GM23338 (cell line): ENCODE data around the gene CPLX1.

Source experiments
- EZH2 ChIP-seq: fragments of 200-600 bp; sonication (generic); IDR thresholded peaks from one replicate; pipeline ENCODE4 v1.8.0; 2017; ENCODE audit warnings: antibody characterized with exemption, mild to moderate bottlenecking, low read depth; ENCODE audit not compliant: unreplicated experiment
- EZH2phosphoT487 ChIP-seq: fragments of 200-600 bp; sonication (generic); IDR thresholded peaks from one replicate; pipeline ENCODE4 v1.8.1; 2018; ENCODE audit warnings: antibody characterized with exemption; ENCODE audit not compliant: unreplicated experiment
- POLR2AphosphoS5 ChIP-seq: IDR thresholded peaks from 2 replicates; pipeline ENCODE4 v1.6.1; 2016; ENCODE audit warnings: antibody characterized with exemption, low read depth
- ZNF114 ChIP-seq: fragments of 250-450 bp; sonication (Bioruptor Pico); IDR thresholded peaks from 2 replicates; pipeline ENCODE4 v1.5.0; 2020; ENCODE audit warnings: mild to moderate bottlenecking, moderate library complexity
- ZNF331 ChIP-seq: fragments of 250-450 bp; sonication (Bioruptor Pico); IDR thresholded peaks from 2 replicates; pipeline ENCODE4 v1.5.0; 2020; ENCODE audit warnings: low read depth, mild to moderate bottlenecking, moderate library complexity
- TF ChIP-seq, protein P1 (sequence below), 2 experiments: fragments of 200-600 bp in 1 of 2; sonication (generic) in 1 of 2; conservative IDR thresholded peaks; 2 replicates each; pipeline versions ENCODE4 v1.5.1 to v1.6.1; 2016 to 2017; ENCODE audit warnings: antibody characterized with exemption in 2 of 2, low read depth in 2 of 2, mild to moderate bottlenecking in 2 of 2, moderate library complexity in 1 of 2

DNA sequence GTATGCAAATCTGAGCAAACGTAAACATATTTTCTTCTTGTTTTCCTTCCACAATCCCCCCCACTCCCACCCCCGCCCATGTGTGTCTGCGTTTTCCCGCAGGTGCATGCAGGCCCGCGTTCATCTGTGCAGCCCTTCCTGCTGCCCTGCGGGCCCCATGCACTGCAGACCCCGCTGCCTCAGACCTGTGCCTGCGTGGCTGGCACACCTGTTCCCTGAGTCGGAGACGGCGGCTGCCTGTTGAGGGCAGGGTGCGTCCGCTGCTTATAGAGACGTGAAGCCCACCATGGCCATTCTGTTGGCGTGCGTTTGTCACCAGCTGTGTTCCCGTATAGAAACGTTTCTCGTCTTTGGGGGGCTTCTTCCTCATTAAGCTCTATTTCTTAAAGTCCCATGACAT lies 68.8 kb downstream of the CPLX1 start:
- TF ChIP-seq, protein P1, sequence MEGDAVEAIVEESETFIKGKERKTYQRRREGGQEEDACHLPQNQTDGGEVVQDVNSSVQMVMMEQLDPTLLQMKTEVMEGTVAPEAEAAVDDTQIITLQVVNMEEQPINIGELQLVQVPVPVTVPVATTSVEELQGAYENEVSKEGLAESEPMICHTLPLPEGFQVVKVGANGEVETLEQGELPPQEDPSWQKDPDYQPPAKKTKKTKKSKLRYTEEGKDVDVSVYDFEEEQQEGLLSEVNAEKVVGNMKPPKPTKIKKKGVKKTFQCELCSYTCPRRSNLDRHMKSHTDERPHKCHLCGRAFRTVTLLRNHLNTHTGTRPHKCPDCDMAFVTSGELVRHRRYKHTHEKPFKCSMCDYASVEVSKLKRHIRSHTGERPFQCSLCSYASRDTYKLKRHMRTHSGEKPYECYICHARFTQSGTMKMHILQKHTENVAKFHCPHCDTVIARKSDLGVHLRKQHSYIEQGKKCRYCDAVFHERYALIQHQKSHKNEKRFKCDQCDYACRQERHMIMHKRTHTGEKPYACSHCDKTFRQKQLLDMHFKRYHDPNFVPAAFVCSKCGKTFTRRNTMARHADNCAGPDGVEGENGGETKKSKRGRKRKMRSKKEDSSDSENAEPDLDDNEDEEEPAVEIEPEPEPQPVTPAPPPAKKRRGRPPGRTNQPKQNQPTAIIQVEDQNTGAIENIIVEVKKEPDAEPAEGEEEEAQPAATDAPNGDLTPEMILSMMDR (conservative IDR thresholded peaks at IDR 0.05; ENCODE audit: low read depth in 2 of 2): no peak
- no peak for TF ChIP-seq ZNF331 (CRISPR knock-in tag)
- no peak for TF ChIP-seq ZNF114
- no peak for TF ChIP-seq EZH2phosphoT487
- no peak for TF ChIP-seq EZH2
- TF ChIP-seq POLR2AphosphoS5: no peak
